GM12878 (cell line): Measurements from ENCODE around the gene NLRP9.

Source experiments
- CTCF ChIP-seq, 3 experiments: IDR thresholded peaks in 2 of 3; conservative IDR thresholded peaks in 1 of 3; 2 replicates each; pipeline ENCODE4 v1.5.1; 2011; ENCODE audit warnings: low read depth in 3 of 3, low read length in 3 of 3, mild to moderate bottlenecking in 3 of 3, control low read depth in 2 of 3, moderate library complexity in 2 of 3, inconsistent platforms in 1 of 3, mixed read lengths in 1 of 3; ENCODE audit not compliant: control insufficient read depth in 2 of 3, insufficient read depth in 1 of 3; ENCODE audit errors: extremely low read depth in 1 of 3
- GABPA ChIP-seq: IDR thresholded peaks from 2 replicates; pipeline ENCODE4 v1.6.1; 2014; ENCODE audit warnings: antibody characterized with exemption, low read depth, mild to moderate bottlenecking, inconsistent platforms
- RAD51 ChIP-seq: fragments of 450-650 bp; IDR thresholded peaks from 2 replicates; pipeline ENCODE4 v1.6.1; 2016; ENCODE audit warnings: moderate library complexity, mild to moderate bottlenecking, inconsistent platforms

GRCh38 chr19:55723491-55723890, 14.7 kb downstream of the NLRP9 start:
- no peak for TF ChIP-seq RAD51
- no peak for TF ChIP-seq CTCF (IDR thresholded peaks at IDR 0.05 in 2 of 3, conservative IDR thresholded peaks at IDR 0.05 in 1 of 3; ENCODE audit: control insufficient read depth in 2 of 3, extremely low read depth in 1 of 3, insufficient read depth in 1 of 3, low read depth in 3 of 3, low read length in 3 of 3)
- no peak for TF ChIP-seq GABPA
